ENCODE data around the gene NPAS3. TPM values are rescaled to one million over a fixed set of nuclear protein-coding genes. Genes with fewer than 3 reads are reported as not detected.

The NPAS3 gene
- total RNA-seq, 4 donors from 2014 or later = 0.13 to 1.1 (median 0.47) TPM; not detected in 1

DNA sequence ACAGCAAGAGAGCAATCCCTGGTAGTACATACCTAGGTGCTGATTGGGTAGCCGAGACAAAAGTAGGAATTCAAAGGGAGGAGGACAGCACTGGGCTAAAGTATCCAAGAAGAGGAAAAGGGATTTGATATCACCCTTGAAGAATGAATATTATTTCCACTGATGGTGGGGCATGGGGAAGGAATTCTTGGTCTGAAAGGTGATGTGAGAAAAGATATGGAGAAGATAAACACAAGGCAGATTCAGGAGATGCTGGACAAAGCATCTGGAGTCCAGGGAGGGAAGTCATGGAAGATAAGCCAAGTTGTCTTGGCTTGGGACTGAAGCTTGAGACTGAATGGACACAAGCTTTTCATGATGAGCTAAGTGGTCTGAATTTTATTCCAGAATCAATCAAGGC, 818.2 kb downstream of the NPAS3 start:
- DNase-seq = no peak
- Histone ChIP-seq H3K4me1 (no peaks in the 10 kb centered on the region), H3K27me3 (no peaks in the 10 kb centered on the region), H3K4me3 (no peak overlapping the region), H3K9me3 (no peaks in the 10 kb centered on the region), H3K36me3 (no peaks in the 10 kb centered on the region), H3K27ac (no peak overlapping the region)
- TF ChIP-seq POLR2A (IDR thresholded peaks at IDR 0.05) (no peak), CTCF (IDR thresholded peaks at IDR 0.05) (no peak)
- intact Hi-C loops (cut with DNase I) = no loop called here
- WGBS, 2 donors = 0 to 92% methylated on average over 1 of the region's 1 CpG

DNA sequence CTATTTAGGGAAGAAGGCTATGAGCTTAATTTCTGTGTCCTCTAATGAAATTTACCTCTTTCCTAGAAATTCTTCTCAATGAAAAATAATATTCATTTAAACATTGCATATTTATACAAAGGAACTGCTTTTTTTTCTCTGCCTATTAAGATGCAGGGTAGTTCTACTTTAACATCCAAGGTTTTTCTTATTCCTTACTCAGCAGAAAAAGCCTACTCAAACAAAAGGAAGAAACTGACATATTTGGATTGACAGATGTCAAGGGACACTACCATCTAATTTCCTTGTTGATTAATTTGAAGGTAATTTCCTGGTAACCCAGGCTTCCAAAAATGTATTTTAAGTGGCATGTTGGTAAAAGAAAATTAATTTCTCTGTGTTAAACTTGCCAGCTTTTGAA, 819.9 kb downstream of the NPAS3 start:
- DNase-seq = no peak
- TF ChIP-seq CTCF (IDR thresholded peaks at IDR 0.05) (no peak), POLR2A (IDR thresholded peaks at IDR 0.05) (no peak)

GRCh38 chr14:33762161-33762851, 823.6 kb downstream of the NPAS3 start:
- no peak for DNase-seq
- TF ChIP-seq CTCF (IDR thresholded peaks at IDR 0.05) = no peak
- TF ChIP-seq POLR2A (IDR thresholded peaks at IDR 0.05) = no peak
- H3K36me3 ChIP-seq = no peaks in the 10 kb centered on the region
- H3K4me1 ChIP-seq = no peaks in the 10 kb centered on the region
- H3K9me3 ChIP-seq = no peaks in the 10 kb centered on the region
- H3K4me3 ChIP-seq = no peak overlapping the region
- intact Hi-C loops (cut with DNase I) = no loop called here
- whole genome bisulfite sequencing, 2 donors = 16 to 34% methylated on average over 4 of the region's 4 CpGs
- no peak overlapping the region for H3K27ac ChIP-seq
- no peaks in the 10 kb centered on the region for H3K27me3 ChIP-seq

More for the DNA sequence above, 819.9 kb downstream of the NPAS3 start:
- Histone ChIP-seq H3K27ac (no peak overlapping the region), H3K9me3 (no peaks in the 10 kb centered on the region), H3K36me3 (no peaks in the 10 kb centered on the region), H3K4me3 (no peak overlapping the region), H3K4me1 (no peaks in the 10 kb centered on the region), H3K27me3 (no peaks in the 10 kb centered on the region)
- intact Hi-C loops (cut with DNase I) = no loop called here

GRCh38 chr14:33764876-33765650, 826.4 kb downstream of the NPAS3 start:
- no peak overlapping the region for H3K27ac ChIP-seq
- H3K4me3 ChIP-seq = no peak overlapping the region
- H3K36me3 ChIP-seq = no peaks in the 10 kb centered on the region
- H3K27me3 ChIP-seq = no peaks in the 10 kb centered on the region
- H3K9me3 ChIP-seq = no peaks in the 10 kb centered on the region
- H3K4me1 ChIP-seq = no peaks in the 10 kb centered on the region
- TF ChIP-seq POLR2A (IDR thresholded peaks at IDR 0.05) (no peak), CTCF (IDR thresholded peaks at IDR 0.05) (no peak)
- WGBS, 2 donors = 41 to 42% methylated on average over 5 to 6 of the region's 6 CpGs
- no peak for DNase-seq
- intact Hi-C loops (cut with DNase I) = no loop called here
